ENCODE measurements around the gene IQCK.

The IQCK gene

DNA sequence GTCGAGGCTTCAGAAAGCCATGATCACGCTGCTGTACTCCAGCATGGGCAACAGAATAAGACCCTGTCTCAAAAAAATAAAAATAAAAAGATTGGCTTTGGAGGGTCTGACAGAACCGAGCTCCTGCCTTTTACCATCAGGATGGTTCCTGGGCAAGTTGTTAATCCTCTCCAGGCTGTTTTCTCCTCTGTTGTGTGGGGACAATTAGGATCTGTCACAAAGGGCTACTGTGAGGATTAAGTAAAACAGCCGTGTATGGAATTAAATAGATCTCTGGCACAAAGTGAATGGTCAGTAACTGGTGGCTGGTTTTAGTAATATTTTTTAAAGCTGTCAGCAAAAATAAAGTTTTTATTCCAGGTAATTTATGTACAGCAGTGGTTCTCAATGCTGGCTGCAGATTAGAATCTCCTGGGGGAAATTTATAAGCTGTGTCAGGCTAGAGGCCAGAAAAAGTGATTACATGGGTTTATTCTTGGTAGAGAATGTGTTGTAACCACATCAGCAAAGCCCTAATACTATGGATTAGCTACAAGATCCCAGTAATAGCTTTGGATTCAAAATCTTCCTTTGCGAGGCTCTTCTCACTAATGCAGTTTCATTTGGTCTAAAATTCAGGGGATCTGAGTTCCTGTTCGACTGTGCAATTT is 119.4 kb downstream of the IQCK start:
- DNase-seq (ENCODE audit: low read depth, low spot score) = no peak

DNA sequence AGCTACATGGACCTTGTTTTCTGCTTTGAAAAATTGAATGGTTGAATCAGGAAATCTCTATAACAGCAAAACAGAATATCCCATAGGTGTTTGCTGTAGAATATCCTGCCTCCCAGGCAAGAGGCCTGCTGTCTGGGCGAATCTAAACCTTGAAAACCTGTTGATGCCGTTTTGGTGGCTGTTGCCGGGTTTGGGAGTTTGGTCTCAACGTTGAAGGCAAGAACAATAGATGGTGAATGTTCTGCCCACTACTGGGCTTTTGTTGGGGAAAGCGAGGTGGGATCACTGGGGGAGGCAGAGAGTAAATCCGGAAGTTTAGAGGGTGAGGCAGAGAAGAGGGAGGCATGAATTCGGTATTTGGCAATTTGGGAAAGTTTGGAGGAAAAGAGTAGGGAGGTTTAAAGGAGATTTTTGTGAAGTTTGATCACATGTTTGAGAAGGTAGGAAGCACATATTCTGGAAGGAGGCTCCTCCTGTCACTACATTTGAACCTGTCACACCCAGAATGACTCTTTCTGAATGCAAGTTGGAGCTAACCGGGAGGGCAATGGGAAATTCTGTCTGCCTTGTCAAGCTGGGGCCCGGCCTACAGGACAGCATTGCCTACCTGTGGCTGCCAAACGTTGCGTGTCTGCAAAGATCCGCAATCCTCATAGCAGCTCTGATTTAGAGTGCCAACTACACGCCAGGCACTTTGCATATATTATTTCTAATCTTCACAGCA is 120.1 kb downstream of the IQCK start:
- no peak for DNase-seq (ENCODE audit: low read depth, low spot score)

DNA sequence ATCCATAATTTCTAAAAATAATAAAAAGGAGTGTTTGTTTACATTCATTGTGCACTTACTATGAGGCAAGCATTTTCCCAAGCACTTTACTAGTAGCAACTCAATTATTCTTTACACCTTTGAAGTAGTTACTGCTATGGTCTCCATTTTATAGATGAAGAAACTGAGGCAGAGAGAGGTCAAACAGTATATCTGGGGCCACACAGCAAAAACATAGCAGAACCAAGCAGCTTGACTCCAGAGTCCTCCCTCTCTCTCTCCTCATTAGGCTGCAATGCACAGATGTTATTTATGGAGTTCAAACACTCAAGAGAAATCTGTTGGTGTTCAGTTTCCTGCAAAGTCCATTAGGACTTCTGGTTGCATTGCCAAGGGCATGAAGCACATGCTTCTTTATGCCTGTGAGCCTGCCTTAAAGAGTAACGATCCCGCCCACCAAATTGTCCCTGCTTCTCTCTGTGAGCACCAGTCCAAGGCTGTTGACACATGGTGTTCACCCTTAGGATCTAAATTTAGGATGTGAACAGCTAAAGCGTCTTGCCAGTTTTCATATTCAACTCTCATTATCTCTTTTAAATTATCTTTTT is 122.5 kb downstream of the IQCK start:
- DNase-seq (ENCODE audit: low read depth, low spot score) = no peak

DNA sequence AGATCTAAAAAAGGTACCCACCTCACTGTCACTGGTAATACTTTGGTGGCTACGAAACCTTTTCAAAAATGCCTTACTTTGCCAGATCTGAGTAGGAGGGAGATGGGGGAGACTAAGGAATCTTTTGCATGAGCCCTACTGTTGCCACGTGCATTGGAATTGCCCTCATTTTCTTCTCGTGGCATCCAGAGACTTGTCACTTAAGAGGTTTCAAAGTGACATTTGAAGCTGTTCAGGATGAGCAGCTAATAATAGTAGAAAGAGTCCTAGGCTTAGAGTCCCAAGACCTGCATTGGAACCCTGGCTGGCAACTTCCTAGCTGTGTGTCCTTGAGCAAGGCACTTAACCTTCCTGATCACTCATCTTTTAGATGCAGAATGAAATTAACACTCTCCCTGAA is 123.1 kb downstream of the IQCK start:
- DNase-seq (ENCODE audit: low read depth, low spot score) = no peak

DNA sequence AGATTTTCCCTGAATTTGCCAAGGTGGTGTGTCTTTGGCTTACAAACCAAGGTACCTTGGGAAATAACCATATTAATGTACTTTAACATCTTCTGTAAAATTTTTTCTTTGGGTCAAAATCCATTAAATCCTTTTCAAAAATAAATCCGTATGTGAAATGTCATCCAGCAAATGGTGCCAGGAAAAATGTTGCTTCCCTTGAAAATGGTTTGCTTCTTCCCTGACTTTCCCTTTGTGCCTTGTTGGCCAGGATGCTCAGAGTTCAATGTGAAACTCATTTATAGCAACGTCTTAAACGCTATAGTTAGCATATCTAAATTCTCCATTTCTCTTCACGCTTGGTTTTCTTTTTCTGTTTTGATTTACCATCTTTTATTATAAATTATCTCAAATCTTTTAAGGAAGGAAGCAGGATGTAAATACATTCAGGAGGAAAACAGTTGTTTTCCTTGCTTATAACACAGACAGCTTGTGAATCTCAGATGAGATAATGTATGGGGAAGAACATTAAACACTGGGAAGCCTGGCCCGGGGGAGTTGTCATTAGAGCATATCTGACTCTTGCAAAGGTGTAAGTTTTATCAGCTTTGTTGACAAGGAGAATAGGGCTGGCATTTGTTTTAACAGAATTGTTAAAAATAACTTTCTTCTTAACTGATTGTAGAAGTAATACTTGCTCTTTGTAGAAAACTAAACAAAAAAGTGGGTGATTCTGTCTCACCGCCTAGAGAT is 124.5 kb downstream of the IQCK start:
- no peak for DNase-seq (ENCODE audit: low read depth, low spot score)

DNA sequence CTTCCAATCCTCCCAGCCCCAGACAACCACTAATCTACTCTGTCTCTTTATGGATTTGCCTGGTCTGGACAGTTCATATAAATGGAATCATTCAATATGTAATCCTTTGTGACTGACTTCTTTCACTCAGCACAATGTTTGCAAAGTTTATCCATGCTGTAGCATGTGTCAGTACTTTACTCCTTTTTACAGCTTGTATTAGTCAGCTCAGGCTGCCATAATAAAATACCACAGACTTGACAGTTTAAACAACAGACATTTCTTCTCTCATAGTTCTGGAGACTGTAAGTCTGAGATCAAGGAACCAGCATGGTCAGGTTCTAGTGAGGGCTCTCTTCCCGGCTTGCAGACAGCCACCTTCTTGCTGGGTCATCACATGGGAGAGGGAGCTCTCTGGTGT is 125.3 kb downstream of the IQCK start:
- DNase-seq (ENCODE audit: low read depth, low spot score) = no peak

DNA sequence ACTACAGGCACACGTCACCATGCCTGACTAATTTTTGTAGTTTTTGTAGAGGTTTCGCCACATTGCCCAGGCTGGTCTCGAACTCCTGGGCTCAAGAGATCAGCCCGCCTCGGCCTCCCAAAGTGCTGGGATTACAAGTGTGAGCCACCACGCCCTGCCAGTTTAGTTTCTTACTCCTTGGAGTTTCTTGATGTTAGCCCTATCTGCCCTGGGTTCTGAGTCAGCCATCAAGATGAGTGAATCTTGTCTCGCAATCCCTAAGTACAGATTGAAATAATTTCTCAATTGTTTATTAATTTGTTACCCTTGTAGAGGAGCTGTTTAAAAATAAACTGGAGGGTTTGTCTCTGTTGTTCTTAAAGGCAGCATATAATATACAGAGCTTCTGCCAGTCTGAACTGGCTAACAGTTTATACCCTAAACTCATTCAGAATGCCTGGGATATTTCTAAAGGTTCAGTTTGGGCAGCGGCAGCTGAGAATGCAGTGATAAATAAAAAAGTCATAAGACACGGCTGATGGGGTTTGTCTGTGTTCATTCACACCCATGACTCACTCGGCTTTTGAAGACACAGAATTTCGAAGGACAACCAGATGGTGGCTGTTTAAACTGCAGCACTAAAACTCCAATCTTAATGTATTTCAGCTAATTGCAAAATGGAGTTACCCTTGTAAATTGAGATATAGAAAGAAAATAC is 127.0 kb downstream of the IQCK start:
- DNase-seq (ENCODE audit: low read depth, low spot score) = no peak

DNA sequence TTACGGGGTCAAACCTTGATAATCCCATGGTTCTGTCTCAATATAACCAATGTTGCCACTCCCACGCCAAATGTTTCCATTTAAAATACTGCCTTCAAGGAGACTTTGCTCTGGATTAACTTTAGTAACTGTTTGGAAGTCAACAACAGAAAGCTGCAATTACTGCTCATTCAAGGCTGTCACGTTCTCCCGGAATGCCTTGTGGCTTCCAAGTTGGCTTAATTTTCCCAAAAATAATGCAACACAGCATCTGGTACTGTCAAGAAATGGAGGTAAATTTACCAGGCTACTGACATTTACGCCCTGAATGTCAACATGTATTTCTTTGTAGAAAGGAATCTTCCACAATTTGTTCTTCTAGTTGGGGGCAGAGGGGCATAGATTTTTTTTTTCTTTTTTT is 128.4 kb downstream of the IQCK start:
- no peak for DNase-seq (ENCODE audit: low read depth, low spot score)

DNA sequence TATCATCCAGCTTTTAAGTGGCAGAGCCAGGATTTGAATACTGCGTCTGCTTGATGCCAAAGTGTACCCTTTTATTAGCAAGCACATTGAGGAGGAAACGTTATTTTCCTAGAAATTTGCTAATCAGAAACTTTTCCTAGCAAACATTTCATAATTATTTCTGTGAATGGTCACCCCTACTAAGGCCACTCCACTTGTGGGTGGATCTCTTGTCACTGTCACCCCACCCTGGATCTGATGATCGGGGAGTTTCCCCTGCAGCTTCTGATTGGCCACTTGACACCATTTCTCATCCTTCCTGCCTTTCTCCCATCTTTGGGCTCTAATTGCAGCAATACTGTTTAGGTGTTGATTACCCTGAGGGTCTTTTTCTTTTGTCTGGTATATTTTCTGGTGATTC is 130.7 kb downstream of the IQCK start:
- DNase-seq (ENCODE audit: low read depth, low spot score) = no peak

DNA sequence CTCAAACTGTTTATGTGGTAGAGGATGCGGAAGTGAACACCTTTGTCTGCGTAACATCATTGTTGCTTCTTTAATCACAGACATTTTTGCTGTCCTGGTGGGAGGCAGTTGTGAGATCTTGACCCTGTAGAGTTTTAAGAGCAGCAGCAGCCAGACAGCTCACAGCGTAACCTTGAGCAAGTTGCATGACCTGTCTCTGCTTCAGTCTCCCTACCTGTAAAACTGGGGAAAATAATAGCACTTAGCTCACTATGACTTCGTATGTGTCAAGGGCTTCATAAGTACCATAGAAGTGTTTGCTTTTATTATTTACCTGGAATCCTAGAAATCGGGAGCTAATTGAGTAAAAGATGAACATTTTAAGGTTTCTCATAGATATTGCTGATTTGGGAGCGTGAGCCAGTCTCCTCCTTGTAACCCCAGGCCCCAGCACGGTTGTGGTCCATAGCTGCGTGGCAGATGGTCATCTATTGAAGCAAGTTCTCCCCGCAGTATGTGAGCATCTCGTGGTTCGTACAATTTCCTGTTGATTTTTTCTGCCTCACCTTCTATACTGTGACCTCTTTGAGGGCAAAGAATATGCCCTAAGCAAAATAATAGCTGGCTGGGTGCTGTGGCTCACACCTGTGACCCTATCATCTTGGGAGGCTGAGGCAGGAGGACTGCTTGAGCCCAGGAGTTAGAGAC is 132.2 kb downstream of the IQCK start:
- DNase-seq (ENCODE audit: low read depth, low spot score) = no peak

DNA sequence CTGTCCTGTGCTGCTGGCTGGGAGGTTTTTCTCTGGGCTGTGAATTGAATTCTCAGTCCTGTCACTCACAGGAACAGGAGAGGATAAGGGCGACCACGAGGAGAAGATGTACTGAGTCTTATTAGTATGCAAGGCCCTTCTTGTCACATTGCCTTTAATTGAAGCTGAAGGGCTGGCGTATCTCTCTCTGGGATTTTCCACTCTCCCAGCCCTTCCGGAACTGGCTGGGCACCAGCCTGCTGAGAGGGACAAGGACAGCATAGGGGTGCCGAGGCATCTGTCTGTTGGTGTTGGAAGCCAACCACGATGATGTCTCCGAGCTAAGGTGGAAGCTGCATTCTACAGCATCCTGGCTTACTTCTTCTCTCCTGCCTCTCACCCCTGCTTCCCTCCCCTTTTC is 133.4 kb downstream of the IQCK start:
- no peak for DNase-seq (ENCODE audit: low read depth, low spot score)

DNA sequence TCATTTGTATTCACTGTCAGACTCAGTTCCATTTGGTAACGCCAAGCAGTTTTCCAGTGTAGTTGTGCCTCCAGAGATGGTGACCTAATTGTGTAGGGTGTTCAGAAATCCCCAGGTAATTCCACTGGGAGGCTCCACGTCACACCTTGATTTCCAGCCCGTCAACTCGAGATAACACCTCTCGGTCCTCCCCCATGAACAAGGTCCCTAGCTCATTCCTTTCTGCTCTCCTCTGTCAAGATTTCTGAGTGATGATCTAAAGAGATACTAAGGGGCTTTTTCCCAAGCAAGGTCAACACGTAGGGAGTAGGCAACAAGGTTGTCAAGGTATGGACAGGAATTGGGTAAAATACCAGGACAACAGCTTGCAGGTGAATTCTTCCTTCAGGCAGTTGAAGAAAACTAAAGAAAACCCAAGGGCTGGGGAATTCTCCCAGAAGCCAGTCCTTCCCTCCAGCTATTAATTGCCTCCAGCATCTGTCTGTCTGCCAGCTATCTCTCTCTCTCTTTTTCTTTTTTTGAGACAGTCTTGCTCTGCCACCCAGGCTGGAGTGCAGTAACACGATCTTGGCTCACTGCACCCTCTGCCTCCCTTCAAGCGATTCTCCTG is 135.2 kb downstream of the IQCK start:
- no peak for DNase-seq (ENCODE audit: low read depth, low spot score)

DNA sequence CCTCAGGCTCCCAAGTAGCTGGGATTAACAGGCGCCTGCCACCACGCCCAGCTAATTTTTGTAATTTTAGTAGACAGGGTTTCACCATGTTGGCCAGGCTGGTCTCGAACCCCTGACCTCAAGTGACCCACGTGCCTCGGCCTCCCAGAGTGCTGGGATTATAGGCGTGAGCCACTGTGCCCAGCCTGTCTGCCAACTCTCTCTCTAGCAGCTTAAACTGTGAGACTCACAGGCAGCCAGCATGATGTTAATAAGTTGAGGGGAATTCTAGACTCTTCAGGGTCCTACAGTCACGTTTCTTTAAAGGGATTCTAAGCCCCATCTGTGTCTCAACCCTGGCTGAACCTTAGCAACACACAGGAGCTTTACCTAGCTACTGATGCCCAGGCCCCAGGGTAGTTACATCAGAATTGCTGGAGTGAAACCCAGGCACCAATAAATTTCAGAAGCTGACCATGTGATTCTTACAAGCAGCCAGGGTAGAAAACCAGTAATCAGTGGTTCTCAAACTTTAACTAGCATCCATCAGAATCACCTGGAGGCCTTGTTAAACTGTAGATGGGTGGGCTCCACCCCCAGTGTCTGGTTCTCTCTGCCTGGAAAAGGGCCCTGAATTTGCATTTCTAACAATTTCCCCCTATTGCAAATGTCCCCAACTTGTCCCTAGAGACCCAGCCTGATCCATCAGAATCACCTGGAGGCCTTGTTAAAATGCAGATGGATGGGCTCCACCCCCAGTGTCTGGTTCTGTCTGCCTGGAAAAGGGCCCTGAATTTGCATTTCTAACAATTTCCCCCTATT is 135.9 kb downstream of the IQCK start:
- DNase-seq (ENCODE audit: low read depth, low spot score) = no peak

DNA sequence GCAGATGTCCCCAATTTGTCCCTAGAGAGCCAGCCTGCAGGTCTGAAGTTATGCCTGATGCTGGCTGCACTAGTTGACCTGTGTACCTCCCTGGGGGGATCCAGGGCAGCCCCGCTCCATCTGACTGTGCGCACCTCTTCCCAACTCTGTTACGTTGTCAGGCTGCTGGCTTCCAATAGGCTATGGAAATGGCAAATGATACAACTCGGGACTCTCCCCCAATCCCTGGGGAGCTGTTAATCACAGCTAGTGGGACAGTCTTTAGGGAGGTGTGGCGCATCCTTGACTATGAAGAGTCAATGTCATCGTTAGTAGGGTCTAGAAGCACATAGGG is 136.4 kb downstream of the IQCK start:
- DNase-seq (ENCODE audit: low read depth, low spot score) = no peak

DNA sequence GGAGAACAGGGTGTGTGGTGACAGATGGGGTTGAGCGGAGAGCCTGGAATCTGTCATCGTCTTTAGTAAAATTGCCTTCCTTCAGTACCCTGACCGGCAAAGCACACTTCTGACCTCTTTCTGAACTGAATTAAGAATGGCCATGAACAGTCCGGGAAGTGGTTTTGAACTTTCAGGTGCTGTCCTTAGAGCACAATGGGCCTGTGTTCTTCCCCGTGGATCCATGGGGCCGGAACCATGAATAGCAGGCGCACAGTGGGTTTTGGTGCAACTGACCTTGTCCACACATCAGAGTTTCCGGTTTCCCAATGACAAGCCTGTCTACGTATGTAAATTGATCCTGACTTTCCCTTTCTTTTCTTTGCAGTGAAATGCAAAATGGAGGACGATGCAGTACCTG is 138.0 kb downstream of the IQCK start:
- no peak for DNase-seq (ENCODE audit: low read depth, low spot score)

DNA sequence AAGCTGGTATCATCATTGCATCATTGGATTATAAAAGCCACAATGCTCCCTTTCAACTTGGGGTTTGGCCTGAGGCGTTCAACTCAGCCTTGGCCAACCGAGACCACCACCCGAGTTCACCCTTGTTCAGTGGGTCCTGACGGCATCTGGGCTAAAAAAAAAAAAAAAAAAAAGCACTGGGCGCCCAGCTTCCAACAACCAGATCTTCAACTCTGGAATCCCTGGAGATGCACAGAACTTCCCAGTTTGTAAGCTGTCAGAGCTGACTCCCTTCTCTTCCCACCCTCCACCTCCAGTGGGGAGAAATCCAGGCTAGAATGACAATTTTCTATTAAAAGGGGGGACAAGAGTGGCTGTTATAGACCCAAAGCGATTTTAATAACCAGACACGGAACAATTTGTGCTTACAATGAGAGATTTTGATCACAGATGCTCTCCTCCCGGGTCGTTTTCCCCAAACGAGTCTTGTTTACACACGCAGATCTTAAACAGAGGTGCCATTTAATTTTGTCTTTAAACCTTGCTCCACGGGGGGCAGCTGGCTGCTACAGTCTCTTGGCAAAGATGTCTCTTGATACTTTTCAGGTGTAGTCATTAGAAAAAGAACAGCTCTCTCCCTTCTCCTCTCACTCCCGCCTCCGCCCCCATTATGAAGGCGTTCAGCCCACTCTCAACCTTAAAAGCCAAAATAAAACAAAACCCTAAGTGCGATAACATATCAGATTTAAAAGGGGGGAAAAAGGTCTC is 139.7 kb downstream of the IQCK start:
- no peak for DNase-seq (ENCODE audit: low read depth, low spot score)

DNA sequence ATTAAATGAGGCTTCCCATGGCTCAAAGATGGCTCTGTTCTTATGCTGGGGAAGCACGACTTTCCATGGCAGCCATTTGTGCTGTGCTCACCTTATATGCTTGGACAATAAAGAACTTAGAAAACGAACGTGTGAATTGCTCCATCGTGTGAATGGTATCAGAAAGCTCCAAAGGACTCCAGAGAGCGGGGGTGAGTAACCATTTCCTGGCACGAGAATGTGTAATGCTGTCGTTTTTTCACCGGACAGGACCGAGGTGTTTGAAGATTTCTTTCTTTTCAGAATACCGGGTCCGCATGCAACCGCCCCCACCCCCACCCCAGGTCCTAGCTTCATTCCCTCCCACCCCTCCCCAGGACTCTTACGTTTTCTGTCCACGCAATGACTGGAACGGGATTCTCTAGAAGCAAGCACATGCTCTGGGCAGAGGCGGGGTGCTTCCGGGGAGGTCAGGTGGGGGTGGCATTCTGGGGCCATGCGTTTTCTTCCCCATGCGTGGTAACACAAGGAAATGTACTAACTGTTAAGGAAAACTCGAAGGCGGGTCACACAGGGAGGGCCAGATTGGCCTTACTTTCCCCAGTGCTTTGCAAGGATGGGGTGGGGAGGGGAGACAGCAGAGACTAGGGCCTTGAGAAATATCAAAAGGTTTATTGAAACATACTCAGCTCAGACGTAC is 140.4 kb downstream of the IQCK start:
- DNase-seq (ENCODE audit: low read depth, low spot score) = no peak

DNA sequence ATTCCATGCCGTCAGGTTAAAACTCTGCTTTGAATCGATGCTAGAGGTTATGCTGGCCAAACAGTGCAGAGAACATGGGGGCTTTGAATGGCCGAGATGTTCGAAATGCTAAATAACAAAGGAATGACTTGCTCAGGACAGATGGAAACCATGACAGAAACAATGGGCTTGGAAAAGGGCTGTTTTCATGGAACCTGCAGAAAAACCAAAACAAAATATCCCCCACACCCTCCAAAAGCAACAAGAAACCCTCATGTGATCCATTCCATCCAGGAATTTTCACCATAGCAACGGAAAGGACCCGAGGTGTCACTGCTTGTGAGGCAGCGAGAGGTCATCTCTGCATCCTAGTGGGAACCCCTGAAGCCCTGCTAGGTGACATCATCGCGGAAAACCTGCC is 141.1 kb downstream of the IQCK start:
- no peak for DNase-seq (ENCODE audit: low read depth, low spot score)

DNA sequence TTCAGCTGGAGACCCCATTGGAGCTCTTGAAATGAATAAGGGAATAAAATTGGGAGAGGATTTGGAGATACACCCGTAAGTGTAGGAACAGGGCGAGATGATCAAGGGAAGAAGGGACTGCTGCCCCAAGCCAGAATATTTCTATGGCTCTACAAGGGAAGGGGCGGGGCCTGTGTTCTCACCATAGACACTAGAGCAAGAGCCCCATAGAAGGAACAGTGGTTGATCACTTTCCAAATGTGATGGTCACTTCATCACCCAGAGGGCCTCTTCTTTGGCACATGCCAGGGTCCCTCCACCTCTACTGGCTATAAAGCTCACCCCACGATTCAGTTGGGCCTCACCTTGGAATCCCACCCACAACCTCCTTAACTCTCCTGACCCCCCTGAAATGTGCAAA is 141.5 kb downstream of the IQCK start:
- DNase-seq (ENCODE audit: low read depth, low spot score) = no peak

Data from activated naive CD8-positive, alpha-beta T cell treated with anti-CD3 and anti-CD28 coated beads, Interleukin-2, amount 50 U/mL, for 16 hours (primary cell).